ENCODE measurements around the gene PKLR. TPM values are rescaled to one million over a fixed set of nuclear protein-coding genes. Genes with fewer than 3 reads are reported as not detected.
"Not testable (repeated sequence)": the region's sequence is repeated elsewhere in the genome, so short reads cannot be mapped to it uniquely, and the experiment has no call there.

The PKLR gene
- total RNA-seq, 2 experiments from 2014 or later: not detected

DNA sequence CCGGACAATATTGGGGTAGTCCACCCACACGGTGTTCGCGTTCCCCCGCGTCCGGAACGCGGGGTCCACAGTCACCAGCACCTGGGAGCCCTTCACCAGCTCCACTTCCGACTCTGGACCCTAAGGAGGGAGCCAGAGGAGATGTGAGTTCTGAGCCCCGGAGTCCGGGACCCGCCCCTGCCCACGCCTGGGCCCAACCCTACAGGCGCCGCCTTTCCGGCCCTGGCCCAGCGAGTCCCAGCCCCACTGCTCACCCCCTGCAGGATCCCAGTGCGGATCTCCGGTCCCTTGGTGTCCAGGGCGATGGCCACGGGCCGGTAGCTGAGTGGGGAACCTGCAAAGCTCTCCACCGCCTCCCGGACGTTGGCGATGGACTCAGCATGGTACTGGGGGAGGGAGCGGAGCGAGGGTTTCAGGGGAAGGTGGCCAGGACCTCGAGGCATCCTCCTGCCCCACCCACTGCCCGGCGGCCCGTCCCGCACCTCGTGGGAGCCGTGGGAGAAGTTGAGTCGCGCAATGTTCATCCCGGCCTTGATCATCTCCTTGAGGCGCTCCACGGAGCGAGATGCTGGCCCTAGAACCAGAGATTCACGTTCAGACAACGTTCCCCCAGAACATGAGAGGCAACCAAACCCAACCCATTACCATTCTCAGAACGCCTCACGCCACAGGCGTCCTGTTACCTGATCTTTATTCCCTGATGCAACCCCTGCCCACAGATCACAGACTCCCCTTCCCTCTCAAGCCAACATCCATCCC lies 5.9 kb downstream of the PKLR start:
- Mint-ChIP-seq H3K27me3 (ENCODE audit: low read depth) (peaks cover 24% of the 10 kb centered on the region), H3K4me1 (ENCODE audit: low read depth) (peaks cover 4% of the 10 kb centered on the region), H3K4me3 (no peak overlapping the region), H3K9me3 (no peaks in the 10 kb centered on the region), H3K36me3 (ENCODE audit: low read depth) (no peaks in the 10 kb centered on the region), H3K27ac (no peak overlapping the region)
- intact Hi-C loops (cut with micrococcal nuclease): no loop called here
- no peak for DNase-seq
- CTCF ChIA-PET: no interaction called here

GRCh38 chr1:155294520-155295182 lies 6.6 kb downstream of the PKLR start:
- DNase-seq: no peak
- CTCF ChIA-PET: no interaction called here
- no peaks in the 10 kb centered on the region for H3K36me3 Mint-ChIP-seq (ENCODE audit: low read depth)
- no peak overlapping the region for H3K27ac Mint-ChIP-seq
- no peaks in the 10 kb centered on the region for H3K9me3 Mint-ChIP-seq
- H3K27me3 Mint-ChIP-seq (ENCODE audit: low read depth): peaks cover 24% of the 10 kb centered on the region
- intact Hi-C loops (cut with micrococcal nuclease): no loop called here
- peaks cover 4% of the 10 kb centered on the region for H3K4me1 Mint-ChIP-seq (ENCODE audit: low read depth)
- H3K4me3 Mint-ChIP-seq: no peak overlapping the region

- Mint-ChIP-seq H3K4me1 (ENCODE audit: low read depth) (peaks cover 4% of the 10 kb centered on the region), H3K27ac (no peak overlapping the region), H3K4me3 (no peak overlapping the region), H3K36me3 (ENCODE audit: low read depth) (no peaks in the 10 kb centered on the region), H3K9me3 (no peaks in the 10 kb centered on the region), H3K27me3 (ENCODE audit: low read depth) (peaks cover 24% of the 10 kb centered on the region)
- CTCF ChIA-PET: no interaction called here
- DNase-seq: no peak
- intact Hi-C loops (cut with micrococcal nuclease): no loop called here
These were observed 8.0 kb downstream of the PKLR start for GRCh38 chr1:155293086-155293749.

DNA sequence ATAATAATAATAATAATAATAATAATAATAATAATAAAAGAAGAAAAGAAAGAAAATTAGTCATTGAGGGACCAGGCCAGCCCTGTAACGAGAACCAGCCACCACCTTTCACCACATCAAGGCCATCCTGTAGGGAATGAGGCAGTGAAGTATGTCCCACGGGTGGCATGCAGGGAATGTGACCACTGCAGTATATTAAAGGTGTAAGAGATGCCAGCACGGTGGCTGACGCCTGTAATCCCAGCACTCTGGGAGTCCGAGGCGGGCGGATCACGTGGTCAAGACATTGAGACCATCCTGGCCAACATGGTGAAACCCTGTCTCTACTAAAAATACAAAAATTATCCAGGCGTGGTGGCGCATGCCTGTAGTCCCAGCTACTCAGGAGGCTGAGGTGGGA lies 10.2 kb downstream of the PKLR start:
- H3K27me3 Mint-ChIP-seq (ENCODE audit: low read depth): peaks cover 14% of the 10 kb centered on the region
- DNase-seq; H3K4me1 Mint-ChIP-seq (ENCODE audit: low read depth); intact Hi-C loops (cut with micrococcal nuclease); CTCF ChIA-PET; H3K27ac Mint-ChIP-seq; H3K9me3 Mint-ChIP-seq; H3K4me3 Mint-ChIP-seq; H3K36me3 Mint-ChIP-seq (ENCODE audit: low read depth): not testable (repeated sequence)

DNA sequence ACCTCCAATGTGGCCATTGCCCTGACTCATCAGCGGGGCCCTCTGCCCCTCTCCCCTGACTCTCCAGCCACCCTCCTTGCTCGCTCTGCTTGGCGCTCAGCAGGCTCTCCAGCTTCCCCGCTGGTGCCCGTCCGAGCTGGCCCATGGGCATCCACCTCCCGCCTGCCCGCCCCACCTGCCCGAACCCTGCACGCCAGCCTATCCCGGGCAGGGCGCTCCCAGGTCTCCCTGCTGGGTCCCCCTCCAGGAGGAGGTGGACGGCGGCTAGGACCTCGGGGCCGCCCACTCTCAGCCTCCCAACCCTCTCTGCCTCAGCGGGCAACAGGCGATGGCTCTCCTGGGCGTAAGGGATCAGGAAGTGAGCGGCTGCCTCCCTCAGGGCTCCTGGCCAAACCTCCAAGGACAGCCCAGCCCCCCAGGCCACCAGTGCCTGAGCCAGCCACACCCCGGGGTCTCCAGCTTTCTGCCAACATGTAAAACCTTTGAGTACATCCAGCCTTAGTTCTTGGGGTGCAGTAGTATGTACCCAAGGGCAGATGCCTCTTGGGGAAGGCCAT lies 13.2 kb downstream of the PKLR start:
- H3K27ac Mint-ChIP-seq: no peak overlapping the region
- DNase-seq: no peak
- CTCF ChIA-PET: interaction anchor here (1.3 kb wide), 1 partner anchor 9 kb away, joined by 3 read pairs; no protein-coding TSS in a partner anchor
- intact Hi-C loops (cut with micrococcal nuclease): no loop called here
- no peaks in the 10 kb centered on the region for H3K36me3 Mint-ChIP-seq (ENCODE audit: low read depth)
- H3K4me1 Mint-ChIP-seq (ENCODE audit: low read depth): no peaks in the 10 kb centered on the region
- no peaks in the 10 kb centered on the region for H3K27me3 Mint-ChIP-seq (ENCODE audit: low read depth)
- H3K9me3 Mint-ChIP-seq: no peaks in the 10 kb centered on the region
- H3K4me3 Mint-ChIP-seq: no peak overlapping the region

DNA sequence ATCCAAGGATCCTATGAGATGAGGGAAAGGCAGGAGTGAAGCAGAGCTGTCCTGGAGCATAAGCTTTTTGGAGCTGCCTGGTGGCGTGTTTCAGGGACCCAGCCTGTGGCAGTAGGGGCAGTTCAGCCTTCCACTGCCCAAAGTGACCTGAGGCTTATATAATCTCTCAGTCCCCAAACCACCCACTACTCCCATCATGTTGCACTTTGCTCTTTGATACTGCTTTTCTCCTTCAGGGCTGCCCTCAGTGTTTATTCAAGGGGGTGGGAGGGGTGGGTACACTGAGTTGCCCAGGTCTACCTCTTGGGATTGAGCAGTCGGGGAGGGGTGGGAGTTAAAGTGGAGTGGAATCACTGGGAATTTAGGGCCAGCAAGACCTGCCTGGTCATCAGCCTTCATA lies 14.7 kb downstream of the PKLR start:
- CTCF ChIA-PET: interaction anchor here (0.9 kb wide), 1 partner anchor 36 kb away, joined by 3 read pairs; no protein-coding TSS in a partner anchor

DNA sequence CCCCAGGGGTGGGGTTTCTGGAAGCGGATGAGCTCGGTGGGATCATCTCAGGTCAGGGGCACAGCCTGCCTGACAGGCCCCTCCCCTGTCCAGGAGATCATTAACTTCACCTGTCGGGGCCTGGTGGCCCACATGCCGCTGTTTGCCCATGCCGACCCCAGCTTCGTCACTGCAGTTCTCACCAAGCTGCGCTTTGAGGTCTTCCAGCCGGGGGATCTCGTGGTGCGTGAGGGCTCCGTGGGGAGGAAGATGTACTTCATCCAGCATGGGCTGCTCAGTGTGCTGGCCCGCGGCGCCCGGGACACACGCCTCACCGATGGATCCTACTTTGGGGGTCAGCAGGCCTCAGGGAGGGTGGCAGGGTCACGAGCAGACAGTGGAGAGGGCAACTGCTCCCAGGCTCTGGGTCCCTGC lies 15.6 kb downstream of the PKLR start:
- H3K4me3 Mint-ChIP-seq: no peak overlapping the region
- H3K4me1 Mint-ChIP-seq (ENCODE audit: low read depth): no peaks in the 10 kb centered on the region
- no peak overlapping the region for H3K27ac Mint-ChIP-seq
- intact Hi-C loops (cut with micrococcal nuclease): no loop called here
- CTCF ChIA-PET: interaction anchor here (0.5 kb wide), 1 partner anchor 363 kb away, joined by 3 read pairs; no protein-coding TSS in a partner anchor
- no peaks in the 10 kb centered on the region for H3K9me3 Mint-ChIP-seq
- H3K36me3 Mint-ChIP-seq (ENCODE audit: low read depth): no peaks in the 10 kb centered on the region
- DNase-seq: no peak
- no peaks in the 10 kb centered on the region for H3K27me3 Mint-ChIP-seq (ENCODE audit: low read depth)

More for the DNA sequence above, 14.7 kb downstream of the PKLR start:
- Mint-ChIP-seq H3K36me3 (ENCODE audit: low read depth) (no peaks in the 10 kb centered on the region), H3K27me3 (ENCODE audit: low read depth) (no peaks in the 10 kb centered on the region), H3K4me1 (ENCODE audit: low read depth) (no peaks in the 10 kb centered on the region), H3K27ac (no peak overlapping the region), H3K9me3 (no peaks in the 10 kb centered on the region), H3K4me3 (no peak overlapping the region)
- DNase-seq: no peak
- intact Hi-C loops (cut with micrococcal nuclease): no loop called here

DNA sequence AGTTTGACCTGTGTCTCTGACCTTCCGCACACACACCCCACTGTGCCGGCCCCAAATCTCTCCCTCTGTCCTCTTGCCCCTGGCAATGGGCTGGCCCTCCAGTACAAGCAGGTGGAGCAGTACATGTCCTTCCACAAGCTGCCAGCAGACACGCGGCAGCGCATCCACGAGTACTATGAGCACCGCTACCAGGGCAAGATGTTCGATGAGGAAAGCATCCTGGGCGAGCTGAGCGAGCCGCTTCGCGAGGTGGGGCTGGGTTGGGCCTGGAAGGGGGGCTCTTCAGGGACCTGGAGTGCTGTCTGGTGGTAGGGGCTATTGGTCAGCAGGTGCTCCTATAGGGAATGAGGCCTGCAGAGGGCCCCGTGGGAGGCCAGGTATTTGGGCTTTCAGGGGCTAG lies 16.2 kb downstream of the PKLR start:
- Mint-ChIP-seq H3K36me3 (ENCODE audit: low read depth) (no peaks in the 10 kb centered on the region), H3K27ac (no peak overlapping the region), H3K4me1 (ENCODE audit: low read depth) (no peaks in the 10 kb centered on the region), H3K9me3 (no peaks in the 10 kb centered on the region), H3K4me3 (no peak overlapping the region), H3K27me3 (ENCODE audit: low read depth) (no peaks in the 10 kb centered on the region)
- CTCF ChIA-PET: interaction anchor here (0.5 kb wide), 1 partner anchor 364 kb away, joined by 3 read pairs; no protein-coding TSS in a partner anchor
- intact Hi-C loops (cut with micrococcal nuclease): no loop called here
- DNase-seq: no peak

DNA sequence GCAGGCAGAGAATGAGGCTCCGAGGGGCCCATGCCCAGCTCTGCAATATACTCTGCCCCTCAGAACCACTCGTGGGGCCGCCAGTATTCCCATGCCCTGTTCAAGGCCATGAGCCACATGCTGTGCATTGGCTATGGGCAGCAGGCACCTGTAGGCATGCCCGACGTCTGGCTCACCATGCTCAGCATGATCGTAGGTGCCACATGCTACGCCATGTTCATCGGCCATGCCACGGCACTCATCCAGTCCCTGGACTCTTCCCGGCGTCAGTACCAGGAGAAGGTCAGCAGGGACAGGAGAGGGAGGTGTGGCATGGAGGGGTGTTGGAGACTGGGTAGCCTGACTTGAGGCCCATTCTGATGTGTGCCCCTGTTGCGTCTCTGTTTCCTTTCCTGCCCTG lies 16.8 kb downstream of the PKLR start:
- no peaks in the 10 kb centered on the region for H3K36me3 Mint-ChIP-seq (ENCODE audit: low read depth)
- CTCF ChIA-PET: no interaction called here
- H3K4me1 Mint-ChIP-seq (ENCODE audit: low read depth): no peaks in the 10 kb centered on the region
- no peak overlapping the region for H3K27ac Mint-ChIP-seq
- no peak overlapping the region for H3K4me3 Mint-ChIP-seq
- no peaks in the 10 kb centered on the region for H3K9me3 Mint-ChIP-seq
- intact Hi-C loops (cut with micrococcal nuclease): no loop called here
- no peak for DNase-seq
- H3K27me3 Mint-ChIP-seq (ENCODE audit: low read depth): no peaks in the 10 kb centered on the region

GRCh38 chr1:155282488-155283091 lies 18.6 kb downstream of the PKLR start:
- CTCF ChIA-PET: no interaction called here
- Mint-ChIP-seq H3K36me3 (ENCODE audit: low read depth) (no peaks in the 10 kb centered on the region), H3K27me3 (ENCODE audit: low read depth) (no peaks in the 10 kb centered on the region), H3K4me3 (no peak overlapping the region), H3K4me1 (ENCODE audit: low read depth) (peaks cover 3% of the 10 kb centered on the region), H3K27ac (no peak overlapping the region), H3K9me3 (no peaks in the 10 kb centered on the region)
- no peak for DNase-seq
- intact Hi-C loops (cut with micrococcal nuclease): no loop called here

- peaks cover 17% of the 10 kb centered on the region for H3K4me1 Mint-ChIP-seq (ENCODE audit: low read depth)
- no peak overlapping the region for H3K4me3 Mint-ChIP-seq
- H3K9me3 Mint-ChIP-seq: no peaks in the 10 kb centered on the region
- CTCF ChIA-PET: interaction anchor here (0.9 to 2.3 kb wide), 5 partner anchors 9 to 45 kb away, joined by 3 to 14 read pairs (median 4); no protein-coding TSS in a partner anchor
- intact Hi-C loops (cut with micrococcal nuclease): loop anchor here (10.0 kb wide), 2 partner anchors 286 to 696 kb away; partner anchors contain the start of genes ARHGEF2 and ASH1L
- no peaks in the 10 kb centered on the region for H3K36me3 Mint-ChIP-seq (ENCODE audit: low read depth)
- no peaks in the 10 kb centered on the region for H3K27me3 Mint-ChIP-seq (ENCODE audit: low read depth)
- H3K27ac Mint-ChIP-seq: no peak overlapping the region
- no peak for DNase-seq
These were observed 22.0 kb downstream of the PKLR start for GRCh38 chr1:155279268-155279667.

- H3K9me3 Mint-ChIP-seq: no peaks in the 10 kb centered on the region
- no peaks in the 10 kb centered on the region for H3K27me3 Mint-ChIP-seq (ENCODE audit: low read depth)
- intact Hi-C loops (cut with micrococcal nuclease): loop anchor here (1.0 to 10.0 kb wide), 3 partner anchors 28 to 696 kb away; partner anchors contain the start of genes ARHGEF2 and ASH1L
- peak overlapping the region; percentile 62 for H3K4me3 Mint-ChIP-seq
- no peak overlapping the region for H3K27ac Mint-ChIP-seq
- CTCF ChIA-PET: interaction anchor here (0.6 to 2.3 kb wide), 5 partner anchors 10 to 323 kb away, joined by 3 to 14 read pairs (median 3); no protein-coding TSS in a partner anchor
- peaks cover 19% of the 10 kb centered on the region for H3K4me1 Mint-ChIP-seq (ENCODE audit: low read depth)
- DNase-seq: no peak
- no peaks in the 10 kb centered on the region for H3K36me3 Mint-ChIP-seq (ENCODE audit: low read depth)
These were observed 22.5 kb downstream of the PKLR start for GRCh38 chr1:155278689-155279160.
